ENCODE results near the gene TRIM47.
A peak's percentile ranks its signal among the peaks of the same experiment; 100 is the strongest.

TRIM47 gene

DNA sequence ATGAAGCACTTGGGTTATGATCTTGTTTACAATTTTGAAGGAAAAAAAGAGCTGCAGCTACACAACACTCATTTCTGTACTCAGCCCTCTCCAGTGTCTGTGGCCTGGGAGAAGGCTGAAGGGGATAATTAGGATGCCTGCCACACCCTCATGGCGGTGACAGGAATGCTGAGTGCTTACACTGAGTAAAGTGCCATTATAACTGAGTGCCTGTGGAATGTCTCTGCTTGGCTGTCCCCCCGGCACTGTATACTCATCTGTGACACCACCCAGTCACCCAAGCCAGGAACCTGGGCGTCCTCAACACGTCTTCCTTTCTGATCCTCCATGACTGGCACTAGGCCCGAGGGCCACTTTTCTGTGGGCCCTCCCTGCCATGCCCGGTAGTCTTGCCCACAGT is 29.8 kb upstream of the TRIM47 start:
- TF ChIP-seq, protein P1, sequence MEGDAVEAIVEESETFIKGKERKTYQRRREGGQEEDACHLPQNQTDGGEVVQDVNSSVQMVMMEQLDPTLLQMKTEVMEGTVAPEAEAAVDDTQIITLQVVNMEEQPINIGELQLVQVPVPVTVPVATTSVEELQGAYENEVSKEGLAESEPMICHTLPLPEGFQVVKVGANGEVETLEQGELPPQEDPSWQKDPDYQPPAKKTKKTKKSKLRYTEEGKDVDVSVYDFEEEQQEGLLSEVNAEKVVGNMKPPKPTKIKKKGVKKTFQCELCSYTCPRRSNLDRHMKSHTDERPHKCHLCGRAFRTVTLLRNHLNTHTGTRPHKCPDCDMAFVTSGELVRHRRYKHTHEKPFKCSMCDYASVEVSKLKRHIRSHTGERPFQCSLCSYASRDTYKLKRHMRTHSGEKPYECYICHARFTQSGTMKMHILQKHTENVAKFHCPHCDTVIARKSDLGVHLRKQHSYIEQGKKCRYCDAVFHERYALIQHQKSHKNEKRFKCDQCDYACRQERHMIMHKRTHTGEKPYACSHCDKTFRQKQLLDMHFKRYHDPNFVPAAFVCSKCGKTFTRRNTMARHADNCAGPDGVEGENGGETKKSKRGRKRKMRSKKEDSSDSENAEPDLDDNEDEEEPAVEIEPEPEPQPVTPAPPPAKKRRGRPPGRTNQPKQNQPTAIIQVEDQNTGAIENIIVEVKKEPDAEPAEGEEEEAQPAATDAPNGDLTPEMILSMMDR (IDR thresholded peaks at IDR 0.05): no peak
- no peak for TF ChIP-seq ZFX (IDR thresholded peaks at IDR 0.05; ENCODE audit: borderline replicate concordance)
- H3K27ac ChIP-seq: no peak overlapping the region

DNA sequence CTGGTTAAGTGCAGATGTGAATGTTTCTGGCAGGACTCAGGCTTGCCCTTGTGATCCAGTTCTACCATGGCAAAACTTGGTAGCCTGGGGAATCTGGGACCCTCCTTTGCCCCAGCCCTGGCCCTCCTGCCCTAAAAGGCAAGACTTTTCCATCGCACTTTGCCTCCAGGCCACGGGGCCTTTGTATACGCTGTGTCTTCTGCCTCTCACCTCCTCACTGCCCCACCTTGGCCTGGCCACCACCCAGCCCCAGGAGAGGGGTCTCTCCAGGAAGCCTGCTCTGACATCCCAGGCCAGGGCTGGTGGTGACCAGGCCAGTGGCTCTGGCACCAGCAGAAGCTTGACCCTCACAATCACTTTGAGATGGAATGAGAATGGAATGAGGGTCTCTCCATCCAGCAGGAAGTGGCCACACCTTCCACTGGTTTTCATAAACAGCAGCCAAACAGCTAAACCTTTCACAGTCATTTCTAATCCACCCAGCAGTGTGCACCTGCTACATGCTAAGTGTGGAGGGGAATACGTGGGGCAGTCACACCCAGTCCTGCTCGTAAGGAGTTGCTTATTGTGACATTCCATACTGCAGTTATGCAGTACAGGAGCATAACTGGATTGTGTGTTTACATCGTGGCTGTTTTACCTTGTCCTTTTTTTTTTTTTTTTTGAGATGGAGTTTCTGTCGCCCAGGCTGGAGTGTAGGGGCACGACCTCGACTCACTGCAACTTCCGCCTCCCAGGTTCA is 27.9 kb upstream of the TRIM47 start:
- TF ChIP-seq, protein P1 (IDR thresholded peaks at IDR 0.05): no peak
- TF ChIP-seq ZFX (IDR thresholded peaks at IDR 0.05; ENCODE audit: borderline replicate concordance): no peak
- peak overlapping the region; percentile 85 for H3K27ac ChIP-seq

DNA sequence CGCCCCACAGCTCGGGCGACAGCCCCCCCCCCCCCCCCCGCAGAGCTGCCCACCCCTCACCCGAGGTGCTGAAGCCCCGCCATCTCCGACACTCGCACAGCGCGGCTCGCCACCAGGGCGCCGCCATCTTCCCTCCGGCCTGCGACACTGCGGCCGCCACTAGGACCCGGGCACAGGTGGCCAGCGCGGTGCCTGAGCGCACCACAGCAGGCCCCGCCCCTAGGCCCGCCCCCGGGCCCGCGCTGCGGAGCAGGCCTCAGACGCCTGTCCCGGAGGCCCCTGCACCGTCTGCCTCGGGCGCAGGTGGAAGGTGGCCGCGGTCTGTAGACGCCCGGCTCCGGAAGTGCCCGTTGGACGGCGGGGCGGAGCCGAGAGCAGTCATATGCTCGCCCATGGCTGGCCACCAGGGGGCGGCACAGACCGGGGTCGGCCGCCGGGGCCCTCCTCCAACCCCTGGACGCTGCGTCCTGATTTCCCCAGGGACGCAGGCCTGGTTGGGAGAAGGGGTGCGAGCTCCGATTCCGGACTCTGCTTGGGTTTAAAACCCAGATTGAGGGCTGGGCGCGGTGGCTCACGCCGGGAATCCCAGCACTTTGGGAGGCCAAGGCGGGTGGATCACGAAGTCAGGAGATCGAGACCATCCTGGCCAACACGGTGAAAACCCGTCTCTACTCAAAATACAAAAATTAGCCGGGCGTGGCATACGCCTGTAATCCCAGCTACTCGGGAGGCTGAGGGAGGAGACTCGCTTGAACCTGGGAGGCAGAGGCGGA is 26.6 kb upstream of the TRIM47 start, which contains the start of gene MRPL38:
TSS of gene MRPL38 (minus strand) at position 136 of the 773 bp plus-strand sequence. CDS start at position 127, 9 bp downstream.
- peak within 1 kb of the TSS; percentile 85 for H3K27ac ChIP-seq
- TF ChIP-seq ZFX (IDR thresholded peaks at IDR 0.05; ENCODE audit: borderline replicate concordance): no peak
- TF ChIP-seq, protein P1 (IDR thresholded peaks at IDR 0.05): peak; percentile 97

DNA sequence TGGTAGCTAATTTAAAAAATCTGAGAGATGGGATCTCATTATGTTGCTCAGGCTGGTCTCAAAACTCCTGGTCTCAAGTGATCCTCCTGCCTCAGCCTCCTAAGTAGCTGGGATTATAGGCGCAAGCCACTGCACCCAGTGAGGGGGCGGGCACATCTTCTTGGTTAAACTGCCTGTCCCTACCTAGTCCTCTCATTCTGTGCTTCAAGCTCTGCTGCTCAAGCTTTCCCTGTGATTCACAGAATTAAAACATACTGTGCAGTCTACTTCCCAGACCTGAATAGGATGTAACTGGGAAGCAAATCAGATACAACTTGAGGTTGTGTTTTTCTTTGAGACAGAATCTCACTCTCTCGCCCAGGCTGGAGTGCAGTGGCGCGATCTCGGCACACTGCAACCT is 24.0 kb upstream of the TRIM47 start:
- TF ChIP-seq, protein P1 (IDR thresholded peaks at IDR 0.05): no peak
- no peak for TF ChIP-seq ZFX (IDR thresholded peaks at IDR 0.05; ENCODE audit: borderline replicate concordance)
- peak overlapping the region; percentile 85; the same call in 1 of the 2 replicates for H3K27ac ChIP-seq

DNA sequence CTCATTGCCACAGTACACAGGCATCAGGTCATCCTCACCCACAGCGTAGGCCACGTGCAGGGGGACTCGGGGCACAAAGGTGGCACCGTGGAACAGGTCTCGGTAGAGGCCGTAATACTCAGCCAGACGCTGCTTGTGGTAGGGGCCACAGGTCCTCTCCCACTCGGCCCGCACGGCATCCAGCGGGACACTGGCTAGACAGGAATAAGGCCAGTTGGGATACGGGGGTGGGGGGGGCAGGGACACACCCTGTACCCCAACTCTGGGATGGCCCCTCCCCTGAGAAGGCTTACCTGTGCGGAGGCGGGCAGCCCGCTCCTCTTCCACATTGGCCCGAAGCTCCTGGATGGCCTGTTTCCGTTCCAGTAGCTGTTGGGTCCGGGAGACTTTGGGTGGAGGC is 23.3 kb upstream of the TRIM47 start:
- H3K27ac ChIP-seq: no peak overlapping the region; the same call in 1 of the 2 replicates

DNA sequence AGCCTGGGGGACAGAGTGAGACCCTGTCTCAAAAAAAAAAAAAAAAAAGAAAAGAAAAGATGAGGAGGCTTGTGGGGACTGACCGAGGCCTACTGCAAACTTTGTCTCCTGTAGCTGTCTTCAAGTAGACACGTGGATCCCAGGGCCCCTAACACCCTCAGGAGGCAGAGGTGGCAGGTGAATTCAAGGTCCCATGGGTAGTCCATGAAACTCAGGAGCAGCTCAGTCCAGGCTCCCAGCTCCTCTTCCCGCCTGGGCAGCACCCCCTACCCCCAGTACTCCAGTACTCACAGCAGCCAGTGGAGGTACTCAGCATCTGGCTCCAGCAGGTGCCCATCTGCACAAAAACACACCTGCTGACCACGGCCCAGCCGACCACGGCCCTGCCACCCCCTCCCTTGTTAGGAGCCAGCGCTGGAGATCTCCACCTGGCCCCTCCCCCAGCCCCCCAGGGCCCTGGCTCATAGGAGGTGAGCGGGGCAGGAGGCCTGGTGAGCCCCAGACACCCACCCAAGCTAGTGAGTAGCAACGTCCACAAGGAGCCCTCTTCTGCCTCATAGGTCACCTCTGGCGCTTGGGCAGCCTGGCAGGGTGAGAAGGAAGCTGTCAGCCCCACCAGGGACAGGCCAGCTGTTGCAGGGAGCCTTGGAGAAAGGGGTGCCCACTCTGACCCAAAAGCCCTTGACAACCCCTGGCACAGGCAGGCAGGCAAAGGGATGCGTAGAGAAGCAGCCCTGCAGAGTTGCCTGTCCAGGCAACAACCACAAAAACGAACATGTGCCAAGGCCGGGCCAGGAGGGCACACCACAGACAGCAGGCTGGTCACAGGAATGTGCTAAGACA is 22.5 kb upstream of the TRIM47 start:
- TF ChIP-seq, protein P1 (IDR thresholded peaks at IDR 0.05): no peak
- no peak for TF ChIP-seq ZFX (IDR thresholded peaks at IDR 0.05; ENCODE audit: borderline replicate concordance)
- no peak overlapping the region for H3K27ac ChIP-seq

More for the DNA sequence above, 23.3 kb upstream of the TRIM47 start:
- TF ChIP-seq, protein P1 (IDR thresholded peaks at IDR 0.05): no peak
- TF ChIP-seq ZFX (IDR thresholded peaks at IDR 0.05; ENCODE audit: borderline replicate concordance): no peak
